Mononuclear cell (primary cell): ENCODE results near the gene DIPK1A. TPM values are rescaled to one million over a fixed set of nuclear protein-coding genes. Genes with fewer than 3 reads are reported as not detected.

Experiments used
- H3K27me3 ChIP-seq: 2 replicates; pipeline ENCODE4 v1.6.0; 2011; ENCODE audit warnings: low read length, control low read depth; ENCODE audit not compliant: insufficient read depth
- H3K4me1 ChIP-seq: 2 replicates; pipeline ENCODE4 v1.5.1; 2011; ENCODE audit warnings: mild to moderate bottlenecking, low read length, control low read depth; ENCODE audit not compliant: insufficient read depth
- H3K4me3 ChIP-seq: 2 replicates; pipeline ENCODE4 v1.5.1; 2011; ENCODE audit warnings: mild to moderate bottlenecking, low read length, moderate library complexity
- H3K9me3 ChIP-seq: 2 replicates; pipeline ENCODE4 v1.5.1; 2011; ENCODE audit warnings: low read depth, mild to moderate bottlenecking, control low read depth, low read length
- total RNA-seq: library from RNA; depleted of rRNA; stranded (reverse); fragments of >200 nt; gene quantifications from one replicate; pipeline ENCODE4 v1.2.3, GENCODE V29; 2012

The DIPK1A gene
- total RNA-seq, 1 donor, result 6.8 TPM

DNA sequence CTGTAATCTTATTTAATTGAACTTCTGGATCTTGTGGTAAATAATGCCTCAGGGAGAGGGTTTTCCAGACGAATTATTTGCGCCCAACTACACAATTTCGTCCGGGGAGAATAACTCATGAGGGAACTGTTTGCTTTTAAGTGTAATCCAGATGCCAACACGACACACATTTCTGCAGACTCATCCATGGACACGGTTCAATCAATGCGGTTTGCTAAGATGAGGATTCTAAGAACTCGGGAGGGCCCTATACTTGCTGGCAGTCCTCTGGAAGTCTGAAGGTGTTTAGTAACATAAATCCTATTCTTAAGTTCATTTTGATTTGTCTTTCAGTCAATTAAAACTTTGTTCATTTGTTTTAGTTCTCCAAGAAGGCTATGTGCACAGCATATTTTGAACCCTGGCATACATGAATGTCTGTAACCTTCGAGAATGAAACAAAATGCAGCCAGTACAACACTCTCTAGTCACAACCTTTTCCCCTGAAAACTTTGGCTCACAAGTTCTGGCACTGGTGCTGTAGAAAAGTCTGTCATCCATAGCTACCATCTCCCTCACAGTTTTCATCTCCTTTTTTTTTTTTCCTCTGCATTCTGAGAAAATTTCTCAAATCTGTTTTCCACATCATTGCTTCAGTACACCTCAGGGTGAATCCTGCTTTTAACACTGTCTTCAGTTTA lies 38.8 kb downstream of the DIPK1A start:
- Histone ChIP-seq H3K4me1 (peaks cover 5% of the 10 kb centered on the region), H3K4me3 (no peak overlapping the region), H3K9me3 (no peaks in the 10 kb centered on the region), H3K27me3 (no peaks in the 10 kb centered on the region)

DNA sequence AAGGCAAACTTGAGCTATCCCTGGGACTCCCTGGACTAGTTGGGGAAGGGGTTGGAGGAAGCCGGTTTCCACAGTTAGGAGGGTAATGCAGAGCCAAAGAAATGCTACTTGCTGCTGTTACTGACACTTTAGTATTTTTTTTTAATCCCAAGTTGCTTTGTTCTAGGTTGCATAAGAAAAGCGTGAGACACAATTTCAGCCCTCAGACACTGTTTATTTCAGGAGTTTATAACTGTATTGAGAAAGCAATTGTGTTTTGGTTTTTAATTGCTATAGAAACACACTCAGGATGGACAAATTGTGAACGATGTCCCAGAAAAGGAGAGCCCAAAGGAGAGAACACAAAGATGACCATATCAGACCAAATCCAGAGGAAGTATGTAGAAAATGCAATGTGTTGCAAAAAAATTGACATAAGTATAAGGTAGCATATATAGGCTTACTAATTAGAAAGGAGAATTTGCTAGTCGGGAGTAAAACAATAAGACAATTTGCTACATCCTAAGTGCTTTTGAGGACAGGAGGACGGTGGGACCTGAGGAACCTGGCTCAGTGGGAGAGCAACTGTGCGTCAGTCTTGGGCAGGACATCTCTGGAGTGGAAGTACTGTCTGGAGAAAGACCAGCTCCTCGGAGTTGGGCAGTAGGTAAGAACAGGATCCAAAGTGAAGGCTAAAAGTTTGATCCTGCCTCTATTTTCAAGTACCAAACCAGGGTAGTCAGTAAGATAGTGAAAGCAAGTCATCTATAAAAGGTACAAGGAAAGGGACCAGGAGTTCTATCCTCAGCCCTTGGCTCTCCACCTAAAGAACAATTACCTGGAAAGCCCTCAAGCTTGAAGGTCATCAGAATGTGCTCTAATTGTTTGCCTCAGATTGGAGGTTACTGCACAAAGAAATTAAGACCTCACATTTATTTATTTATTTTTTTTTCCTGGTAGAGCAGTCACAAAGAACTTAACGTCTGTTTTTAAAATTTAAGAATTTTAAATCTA lies 39.9 kb downstream of the DIPK1A start:
- no peak overlapping the region for H3K4me3 ChIP-seq
- no peaks in the 10 kb centered on the region for H3K27me3 ChIP-seq
- no peaks in the 10 kb centered on the region for H3K9me3 ChIP-seq

GRCh38 chr1:92916899-92917298 lies 44.4 kb downstream of the DIPK1A start:
- no peak overlapping the region for H3K4me3 ChIP-seq
- H3K27me3 ChIP-seq, result no peaks in the 10 kb centered on the region
- no peaks in the 10 kb centered on the region for H3K9me3 ChIP-seq
- no peaks in the 10 kb centered on the region for H3K4me1 ChIP-seq

More for the DNA sequence above, 39.9 kb downstream of the DIPK1A start:
- H3K4me1 ChIP-seq, result no peaks in the 10 kb centered on the region

GRCh38 chr1:92915547-92915946 lies 45.7 kb downstream of the DIPK1A start:
- H3K4me1 ChIP-seq, result no peaks in the 10 kb centered on the region
- no peaks in the 10 kb centered on the region for H3K27me3 ChIP-seq
- no peaks in the 10 kb centered on the region for H3K9me3 ChIP-seq
- H3K4me3 ChIP-seq, result no peak overlapping the region

DNA sequence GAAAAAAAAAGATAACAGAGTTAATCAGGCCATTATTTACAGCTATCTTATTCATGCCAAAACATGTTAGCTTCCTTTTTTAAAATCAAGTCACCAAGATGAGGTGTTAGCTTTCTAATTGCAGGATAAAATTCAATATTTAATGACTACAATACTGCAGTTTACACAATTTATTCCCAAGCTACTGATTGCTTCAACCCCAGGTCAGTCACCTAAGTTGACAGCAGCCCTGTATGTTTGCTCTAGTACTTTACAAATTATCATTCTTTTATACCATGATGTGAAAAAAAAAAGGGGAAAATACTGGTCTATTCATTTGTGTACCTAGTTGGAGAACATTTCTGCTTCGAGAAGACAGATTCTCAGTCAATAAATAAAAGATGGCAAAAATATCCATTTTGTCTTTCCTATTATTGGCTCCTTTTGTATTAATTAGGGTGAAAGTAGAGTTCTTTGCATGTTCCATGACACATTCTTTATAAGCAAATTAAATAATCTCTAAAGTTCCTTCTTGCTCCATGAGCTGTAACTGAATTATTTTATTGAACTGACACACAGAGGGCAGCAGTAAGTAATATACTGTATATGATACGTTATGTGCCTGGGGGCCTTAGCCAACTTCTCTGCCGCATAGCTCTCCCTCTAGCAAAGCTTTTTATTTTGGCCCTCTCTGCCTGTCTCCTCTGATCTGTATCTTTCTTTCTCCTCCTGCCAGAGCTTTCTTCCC lies 48.0 kb downstream of the DIPK1A start:
- no peak overlapping the region for H3K4me3 ChIP-seq
- no peaks in the 10 kb centered on the region for H3K27me3 ChIP-seq
- H3K9me3 ChIP-seq, result no peaks in the 10 kb centered on the region
- H3K4me1 ChIP-seq, result no peaks in the 10 kb centered on the region

DNA sequence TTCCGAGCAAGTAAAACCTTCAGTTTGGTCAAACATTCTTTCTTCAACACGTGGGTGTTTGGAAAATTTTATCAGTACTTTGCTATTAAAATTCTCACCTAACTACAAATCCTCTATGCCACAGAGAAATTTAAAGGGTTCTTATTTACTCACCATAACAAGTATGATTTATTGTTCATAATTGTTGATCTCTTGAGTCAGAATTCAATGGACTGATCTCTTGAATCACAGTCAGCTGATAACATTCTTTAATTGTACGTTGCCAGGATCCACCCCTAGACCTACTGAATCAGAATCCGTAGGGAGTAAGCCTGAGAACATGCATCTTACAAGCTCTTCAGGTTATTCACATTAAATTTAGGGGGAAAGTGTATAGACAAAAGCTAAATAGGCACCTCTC lies 51.2 kb downstream of the DIPK1A start:
- H3K4me1 ChIP-seq, result no peaks in the 10 kb centered on the region
- H3K4me3 ChIP-seq, result no peak overlapping the region
- no peaks in the 10 kb centered on the region for H3K27me3 ChIP-seq
- no peaks in the 10 kb centered on the region for H3K9me3 ChIP-seq

DNA sequence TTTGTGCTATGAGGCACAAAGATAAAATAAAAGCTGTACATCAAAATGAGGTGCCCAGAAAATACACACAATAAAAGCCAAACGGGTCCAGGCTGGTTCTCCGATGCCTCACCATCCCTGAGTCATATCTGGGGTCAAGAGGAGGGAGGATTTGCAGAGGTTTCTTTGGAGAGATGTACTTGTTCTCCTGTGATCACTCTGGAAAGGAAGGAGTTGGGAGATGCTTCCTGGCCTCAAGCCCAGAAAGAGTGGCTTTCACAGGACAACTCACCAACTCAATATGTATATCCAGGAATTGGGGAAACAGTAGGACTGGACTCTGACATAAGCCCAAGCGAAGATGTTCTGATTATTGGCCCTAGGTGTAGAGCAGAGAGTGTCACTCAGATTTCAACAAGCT lies 51.9 kb downstream of the DIPK1A start:
- Histone ChIP-seq H3K4me1 (no peaks in the 10 kb centered on the region), H3K9me3 (no peaks in the 10 kb centered on the region), H3K4me3 (no peak overlapping the region), H3K27me3 (no peaks in the 10 kb centered on the region)

DNA sequence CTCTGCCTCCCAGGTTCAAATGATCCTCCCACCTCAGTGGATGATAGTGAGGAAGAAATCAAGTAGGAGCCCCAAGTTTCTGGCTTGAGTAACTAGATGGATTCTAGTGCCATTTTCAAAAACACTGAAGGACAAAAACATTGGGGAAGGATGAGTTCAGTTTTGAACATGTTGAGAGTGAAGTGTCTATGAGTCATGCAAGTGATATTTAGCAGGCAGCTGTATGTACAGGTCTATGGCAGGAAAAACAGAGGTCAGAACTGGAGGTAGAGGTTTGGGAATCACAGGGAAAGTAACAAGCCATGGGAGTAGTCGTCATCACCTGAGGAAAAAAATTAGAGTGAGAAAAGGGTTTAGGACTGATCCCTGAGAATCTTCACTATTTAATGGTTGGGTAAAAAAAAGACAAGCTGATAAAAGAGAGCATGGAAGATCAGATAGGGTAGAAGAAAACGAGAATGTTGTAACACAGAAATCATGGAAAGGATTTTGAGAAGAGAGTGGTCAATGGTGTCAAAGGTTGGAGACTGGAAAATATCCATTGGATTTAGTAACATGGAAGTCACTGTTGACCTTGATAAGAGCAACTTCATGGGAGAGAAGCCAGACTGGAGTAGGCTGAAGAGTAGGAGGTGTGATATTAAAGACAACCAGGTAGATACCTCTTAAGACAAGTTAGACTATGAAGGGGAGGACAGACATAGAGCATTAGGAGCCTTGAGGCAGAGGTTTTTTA lies 53.1 kb downstream of the DIPK1A start:
- H3K4me3 ChIP-seq, result no peak overlapping the region
- no peaks in the 10 kb centered on the region for H3K4me1 ChIP-seq
- no peaks in the 10 kb centered on the region for H3K27me3 ChIP-seq
- no peaks in the 10 kb centered on the region for H3K9me3 ChIP-seq

DNA sequence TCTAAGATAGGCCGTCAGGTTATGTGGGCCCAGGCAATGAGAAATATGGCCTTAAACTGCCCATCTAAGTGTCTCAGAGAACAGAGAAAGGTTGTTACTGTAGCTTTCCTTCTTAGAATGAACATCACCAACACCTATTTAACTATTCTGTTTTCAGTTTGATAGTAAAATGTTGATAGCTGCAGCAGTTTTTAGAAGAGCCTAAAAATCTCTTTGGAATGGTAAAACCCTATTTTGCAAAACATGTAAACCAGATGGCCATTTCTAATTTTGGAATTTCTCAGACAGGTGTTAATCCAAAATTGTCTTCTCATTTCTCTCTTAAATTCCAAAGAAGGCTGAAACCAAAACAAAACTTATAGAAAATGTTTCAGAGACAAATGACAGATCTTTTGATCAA lies 57.5 kb downstream of the DIPK1A start:
- H3K4me3 ChIP-seq, result no peak overlapping the region
- H3K9me3 ChIP-seq, result peaks cover 6% of the 10 kb centered on the region
- no peaks in the 10 kb centered on the region for H3K4me1 ChIP-seq
- no peaks in the 10 kb centered on the region for H3K27me3 ChIP-seq

DNA sequence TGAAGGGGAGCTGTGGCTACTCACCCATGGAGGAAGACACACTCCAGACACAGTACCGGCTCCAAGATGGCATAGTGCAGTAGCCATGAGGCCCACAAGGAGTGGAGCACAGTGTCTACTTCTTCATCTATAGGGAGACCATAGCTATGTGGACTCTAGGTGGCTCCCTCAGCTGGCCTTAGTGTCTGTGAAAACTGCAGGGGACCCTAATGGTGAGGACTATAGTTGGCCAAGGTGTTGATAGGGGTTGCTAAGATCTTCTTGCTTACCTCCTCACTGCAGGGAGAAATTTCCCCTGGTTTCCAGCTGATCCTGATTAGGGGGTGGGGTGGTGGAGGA lies 58.9 kb downstream of the DIPK1A start:
- peaks cover 6% of the 10 kb centered on the region for H3K9me3 ChIP-seq
- H3K4me1 ChIP-seq, result peaks cover 6% of the 10 kb centered on the region
- no peaks in the 10 kb centered on the region for H3K27me3 ChIP-seq
- no peak overlapping the region for H3K4me3 ChIP-seq

GRCh38 chr1:92901699-92902405 lies 59.4 kb downstream of the DIPK1A start:
- no peak overlapping the region for H3K4me3 ChIP-seq
- H3K27me3 ChIP-seq, result no peaks in the 10 kb centered on the region
- H3K4me1 ChIP-seq, result peaks cover 6% of the 10 kb centered on the region
- peaks cover 6% of the 10 kb centered on the region for H3K9me3 ChIP-seq

- no peak overlapping the region for H3K4me3 ChIP-seq
- H3K4me1 ChIP-seq, result peaks cover 6% of the 10 kb centered on the region
- peaks cover 6% of the 10 kb centered on the region for H3K9me3 ChIP-seq
- H3K27me3 ChIP-seq, result no peaks in the 10 kb centered on the region
Observed at GRCh38 chr1:92901126-92901525, 60.1 kb downstream of the DIPK1A start.

DNA sequence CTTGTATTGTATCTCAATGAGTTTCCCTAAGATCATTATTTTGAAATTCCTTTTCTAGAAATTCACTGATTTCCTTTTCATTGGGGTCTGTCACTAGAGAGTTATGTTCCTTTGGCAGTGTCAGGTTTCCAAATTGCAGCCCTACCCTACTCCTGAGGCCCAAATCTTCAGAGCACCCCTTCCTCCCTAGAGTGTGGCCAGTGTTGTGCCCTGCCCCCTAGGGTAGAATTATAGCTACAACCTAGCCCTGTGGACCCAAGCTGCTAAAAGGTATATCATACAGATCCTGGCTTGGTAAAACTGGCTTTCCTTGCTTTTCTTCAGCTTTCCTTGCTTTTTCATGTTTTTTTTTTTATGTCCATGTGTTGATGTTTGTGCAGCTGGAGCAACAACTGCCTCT lies 60.7 kb downstream of the DIPK1A start:
- H3K4me3 ChIP-seq, result no peak overlapping the region
- H3K4me1 ChIP-seq, result peaks cover 6% of the 10 kb centered on the region
- H3K27me3 ChIP-seq, result no peaks in the 10 kb centered on the region
- H3K9me3 ChIP-seq, result peaks cover 6% of the 10 kb centered on the region

- Histone ChIP-seq H3K27me3 (no peaks in the 10 kb centered on the region), H3K9me3 (peaks cover 6% of the 10 kb centered on the region), H3K4me1 (peaks cover 6% of the 10 kb centered on the region), H3K4me3 (no peak overlapping the region)
Observed at GRCh38 chr1:92899780-92900179, 61.5 kb downstream of the DIPK1A start.
